Measurements from ENCODE around the gene RLN2.

RLN2 gene

DNA sequence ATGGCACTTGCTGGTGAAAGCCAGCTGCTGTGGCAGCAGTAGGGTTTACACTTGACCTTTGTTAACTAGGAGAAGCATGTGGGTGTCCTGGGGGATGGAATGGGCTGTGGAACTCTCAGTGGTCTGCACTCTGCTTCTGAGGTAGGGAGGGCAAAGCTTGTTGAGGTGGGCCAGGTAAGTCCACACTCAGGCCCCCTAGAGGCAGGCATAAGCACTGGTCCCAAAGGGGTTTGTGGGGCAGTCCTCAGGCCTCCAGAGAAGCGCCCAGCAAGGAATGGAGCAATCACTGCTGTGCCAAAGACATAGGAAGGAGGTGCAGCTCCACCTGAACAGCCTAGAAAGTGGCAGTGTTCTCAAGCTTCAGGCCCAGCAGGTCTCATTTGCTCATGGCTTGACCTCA, 38.6 kb downstream of the RLN2 start:
- DNase-seq: no peak

DNA sequence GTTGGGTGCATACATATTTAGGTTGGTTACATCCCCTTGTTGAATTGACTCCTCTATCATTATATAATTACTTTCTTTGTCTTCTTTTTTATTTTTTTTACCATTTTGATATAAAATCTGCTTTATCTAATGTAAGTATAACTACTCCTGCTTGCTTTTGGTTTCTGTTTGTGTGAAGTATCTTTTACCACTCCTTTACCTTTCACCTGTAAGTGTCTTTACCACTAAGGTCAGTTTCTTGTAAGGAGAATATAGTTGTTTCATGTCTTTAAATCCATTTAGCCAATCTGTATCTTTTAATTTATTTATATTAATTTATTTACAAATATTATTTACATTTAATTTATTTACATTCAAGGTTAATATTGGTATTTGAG, 40.3 kb downstream of the RLN2 start:
- DNase-seq: no peak

DNA sequence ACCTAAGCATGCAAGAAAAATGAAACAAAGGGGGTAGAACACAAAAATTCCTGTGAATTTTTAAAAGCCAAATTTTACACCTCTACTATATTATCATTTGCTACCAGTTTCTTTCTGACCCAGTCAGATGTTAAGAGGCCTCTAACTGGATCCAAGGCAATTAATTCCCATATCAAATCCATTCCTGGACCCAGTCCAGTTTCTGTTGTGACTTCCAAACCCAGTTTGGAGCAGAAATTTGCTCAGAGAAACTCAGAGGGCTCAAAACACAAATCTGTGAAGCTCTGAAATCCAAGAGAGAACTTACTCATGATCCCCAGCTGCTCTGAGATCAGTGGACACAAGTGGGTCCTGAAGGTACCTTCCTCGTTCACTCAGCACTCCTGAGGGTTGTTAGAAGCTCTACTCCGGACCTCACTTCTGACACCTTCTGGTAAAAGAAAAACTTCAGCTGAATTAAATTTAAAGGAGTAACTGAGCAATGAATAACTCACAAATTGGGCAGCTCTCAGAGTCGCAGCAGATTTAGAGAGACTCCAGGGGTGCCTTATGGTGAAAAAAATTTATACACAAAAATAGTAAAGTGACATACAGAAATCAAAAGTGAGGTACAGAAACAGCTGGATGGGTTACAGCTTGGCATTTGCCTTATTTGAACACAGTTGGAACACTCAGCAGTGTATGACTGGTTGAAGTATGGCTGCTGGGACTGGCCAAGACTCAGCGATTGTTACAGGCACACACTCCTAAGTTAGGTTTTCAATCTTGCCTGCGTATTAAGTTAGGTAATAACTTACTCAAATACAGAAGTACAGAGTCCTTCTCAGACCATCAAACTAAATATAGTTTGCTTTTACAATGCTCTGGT, 40.9 kb downstream of the RLN2 start:
- DNase-seq: peak in 1 of 2 experiments; percentile 1
